Testis (tissue), 2 donors: ENCODE measurements around the gene ATP7B.

Source experiments
- CTCF ChIP-seq, 3 experiments: fragments of 450-650 bp in 2 of 3; fragments of 200-600 bp in 1 of 3; sonication (generic) in 1 of 3; IDR thresholded peaks; one replicate each; pipeline ENCODE4 v1.5.1; 2016 to 2019; ENCODE audit warnings: antibody characterized with exemption in 3 of 3, mild to moderate bottlenecking in 2 of 3, moderate library complexity in 1 of 3
- POLR2A ChIP-seq: fragments of 450-650 bp; IDR thresholded peaks from one replicate; pipeline ENCODE4 v1.6.1; 2017; ENCODE audit warnings: antibody characterized with exemption, mild to moderate bottlenecking, moderate library complexity

- no peak for TF ChIP-seq CTCF (IDR thresholded peaks at IDR 0.05)
- TF ChIP-seq POLR2A = no peak
These were observed 11.3 kb downstream of the ATP7B start for GRCh38 chr13:51999921-52000320.
